Hepatocyte (in vitro differentiated cells): ENCODE results near the gene EVC2. TPM values are rescaled to one million over a fixed set of nuclear protein-coding genes. Genes with fewer than 3 reads are reported as not detected.

Experiments
- DNase-seq: peaks from one replicate; pipeline ENCODE4 v3.0.0-alpha.2; 2016; ENCODE audit warnings: low spot score
- H2AFZ ChIP-seq: fragments of 200-600 bp; sonication (generic); 2 replicates; pipeline ENCODE4 v1.6.0; 2016; ENCODE audit warnings: antibody characterized with exemption, mild to moderate bottlenecking
- H3K27ac ChIP-seq: fragments of 200-600 bp; sonication (generic); 2 replicates; pipeline ENCODE4 v1.5.1; 2016; ENCODE audit warnings: mild to moderate bottlenecking
- H3K27me3 ChIP-seq: fragments of 200-600 bp; sonication (generic); 2 replicates; pipeline ENCODE4 v1.6.1; 2016
- H3K36me3 ChIP-seq: fragments of 200-600 bp; sonication (generic); replicated peaks from 2 replicates; pipeline ENCODE4 v1.5.1; 2016; ENCODE audit warnings: low read depth; ENCODE audit not compliant: insufficient read depth
- H3K4me1 ChIP-seq: fragments of 200-600 bp; sonication (generic); 2 replicates; pipeline ENCODE4 v1.5.1; 2016; ENCODE audit warnings: mild to moderate bottlenecking, moderate library complexity; ENCODE audit not compliant: insufficient read depth
- H3K4me2 ChIP-seq: fragments of 200-600 bp; sonication (generic); 2 replicates; pipeline ENCODE4 v1.6.0; 2016
- H3K4me3 ChIP-seq: fragments of 200-600 bp; sonication (generic); 2 replicates; pipeline ENCODE4 v1.5.1; 2016; ENCODE audit warnings: mild to moderate bottlenecking
- H3K79me2 ChIP-seq: fragments of 200-600 bp; sonication (generic); 2 replicates; pipeline ENCODE4 v1.6.0; 2017; ENCODE audit warnings: mild to moderate bottlenecking
- H3K9me2 ChIP-seq: fragments of 200-600 bp; sonication (generic); replicated peaks from 2 replicates; pipeline ENCODE4 v1.6.0; 2017; ENCODE audit warnings: mild to moderate bottlenecking; ENCODE audit not compliant: insufficient read depth
- H3K9me3 ChIP-seq: fragments of 200-600 bp; sonication (generic); 2 replicates; pipeline ENCODE4 v1.5.1; 2016; ENCODE audit warnings: low read depth, mild to moderate bottlenecking
- H4K20me1 ChIP-seq: fragments of 200-600 bp; sonication (generic); 2 replicates; pipeline ENCODE4 v1.6.0; 2016; ENCODE audit warnings: mild to moderate bottlenecking; ENCODE audit not compliant: insufficient read depth, poor library complexity, severe bottlenecking
- CTCF ChIP-seq: fragments of 200-600 bp; sonication (generic); IDR thresholded peaks from 2 replicates; pipeline ENCODE4 v1.5.1; 2016; ENCODE audit warnings: antibody characterized with exemption, mild to moderate bottlenecking; ENCODE audit not compliant: poor library complexity
- EZH2 ChIP-seq: fragments of 200-600 bp; sonication (generic); IDR thresholded peaks from 2 replicates; pipeline ENCODE4 v1.6.1; 2016; ENCODE audit warnings: antibody characterized with exemption, mild to moderate bottlenecking, borderline replicate concordance
- EZH2phosphoT487 ChIP-seq: fragments of 200-600 bp; sonication (generic); IDR thresholded peaks from one replicate; pipeline ENCODE4 v1.6.1; 2018; ENCODE audit warnings: antibody characterized with exemption, mild to moderate bottlenecking, low read depth, moderate library complexity; ENCODE audit not compliant: unreplicated experiment, severe bottlenecking
- WGBS: methylation state at CpG from one replicate; pipeline ENCODE4 v1.1.6; 2016; ENCODE audit warnings: low lambda C conversion rate; ENCODE audit errors: missing lambda C conversion rate; 5-methylcytosine and 5-hydroxymethylcytosine counted together
- polyA plus RNA-seq: library from polyadenylated mRNA; unstranded; fragments of >200 nt; fragmentation: Nextera tagmentation; extraction: Ambion mirVana; gene quantifications from 2 replicates; pipeline ENCODE4 v1.2.1, GENCODE V29; 2016
- total RNA-seq: library from RNA; depleted of rRNA; stranded (reverse); fragments of >200 nt; gene quantifications from 2 replicates; pipeline ENCODE4 v1.2.3, GENCODE V29; 2014

The EVC2 gene
- total and polyA plus RNA-seq, 2 experiments from 2014 or later, result 3.0 to 4.2 TPM

- no peaks in the 10 kb centered on the region for H4K20me1 ChIP-seq
- peak overlapping the region; percentile 39 for H3K4me2 ChIP-seq
- no peak overlapping the region for H3K27ac ChIP-seq
- no peaks in the 10 kb centered on the region for H3K9me3 ChIP-seq
- H3K79me2 ChIP-seq, result no peaks in the 10 kb centered on the region
- no peaks in the 10 kb centered on the region for H3K27me3 ChIP-seq
- H3K36me3 ChIP-seq, result no peaks in the 10 kb centered on the region
- no peak for TF ChIP-seq EZH2
- no peak for TF ChIP-seq CTCF
- TF ChIP-seq EZH2phosphoT487, result no peak
- H3K4me3 ChIP-seq, result no peak overlapping the region
- WGBS, result 70% methylated on average over 14 of the region's 14 CpGs
- DNase-seq, result no peak
- H2AFZ ChIP-seq, result no peak overlapping the region
- H3K4me1 ChIP-seq, result no peaks in the 10 kb centered on the region
- H3K9me2 ChIP-seq, result no peaks in the 10 kb centered on the region
Measured at GRCh38 chr4:5619913-5620625, 88.3 kb downstream of the EVC2 start.

- Histone ChIP-seq H3K27ac (no peak overlapping the region), H4K20me1 (no peaks in the 10 kb centered on the region), H3K79me2 (no peaks in the 10 kb centered on the region), H3K9me2 (no peaks in the 10 kb centered on the region), H3K27me3 (no peaks in the 10 kb centered on the region), H2AFZ (no peak overlapping the region), H3K36me3 (no peaks in the 10 kb centered on the region), H3K4me2 (no peak overlapping the region), H3K4me3 (no peak overlapping the region), H3K9me3 (no peaks in the 10 kb centered on the region), H3K4me1 (no peaks in the 10 kb centered on the region)
- DNase-seq, result no peak
- 94% methylated on average over 11 of the region's 11 CpGs for WGBS
- TF ChIP-seq CTCF (no peak), EZH2phosphoT487 (no peak), EZH2 (no peak)
Measured at GRCh38 chr4:5618051-5618960, 90.1 kb downstream of the EVC2 start.

- no peak overlapping the region for H3K4me3 ChIP-seq
- no peaks in the 10 kb centered on the region for H3K9me2 ChIP-seq
- H3K27me3 ChIP-seq, result no peaks in the 10 kb centered on the region
- no peak overlapping the region for H3K4me2 ChIP-seq
- 98% methylated on average over 16 of the region's 16 CpGs for WGBS
- no peaks in the 10 kb centered on the region for H3K79me2 ChIP-seq
- no peaks in the 10 kb centered on the region for H3K36me3 ChIP-seq
- TF ChIP-seq EZH2 (no peak), EZH2phosphoT487 (no peak), CTCF (no peak)
- no peak for DNase-seq
- H2AFZ ChIP-seq, result no peak overlapping the region
- H4K20me1 ChIP-seq, result no peaks in the 10 kb centered on the region
- H3K9me3 ChIP-seq, result no peaks in the 10 kb centered on the region
- H3K27ac ChIP-seq, result no peak overlapping the region
- H3K4me1 ChIP-seq, result peaks cover 7% of the 10 kb centered on the region
Measured at GRCh38 chr4:5616331-5616950, 91.9 kb downstream of the EVC2 start.
